Activated T-cell treated with anti-CD3 and anti-CD28 coated beads for 4 hours (primary cell): Measurements from ENCODE around the gene VAV1.

Source experiments
- DNase-seq: peaks from one replicate; pipeline ENCODE4 v3.0.0-alpha.2; 2020

VAV1 gene, protein sequence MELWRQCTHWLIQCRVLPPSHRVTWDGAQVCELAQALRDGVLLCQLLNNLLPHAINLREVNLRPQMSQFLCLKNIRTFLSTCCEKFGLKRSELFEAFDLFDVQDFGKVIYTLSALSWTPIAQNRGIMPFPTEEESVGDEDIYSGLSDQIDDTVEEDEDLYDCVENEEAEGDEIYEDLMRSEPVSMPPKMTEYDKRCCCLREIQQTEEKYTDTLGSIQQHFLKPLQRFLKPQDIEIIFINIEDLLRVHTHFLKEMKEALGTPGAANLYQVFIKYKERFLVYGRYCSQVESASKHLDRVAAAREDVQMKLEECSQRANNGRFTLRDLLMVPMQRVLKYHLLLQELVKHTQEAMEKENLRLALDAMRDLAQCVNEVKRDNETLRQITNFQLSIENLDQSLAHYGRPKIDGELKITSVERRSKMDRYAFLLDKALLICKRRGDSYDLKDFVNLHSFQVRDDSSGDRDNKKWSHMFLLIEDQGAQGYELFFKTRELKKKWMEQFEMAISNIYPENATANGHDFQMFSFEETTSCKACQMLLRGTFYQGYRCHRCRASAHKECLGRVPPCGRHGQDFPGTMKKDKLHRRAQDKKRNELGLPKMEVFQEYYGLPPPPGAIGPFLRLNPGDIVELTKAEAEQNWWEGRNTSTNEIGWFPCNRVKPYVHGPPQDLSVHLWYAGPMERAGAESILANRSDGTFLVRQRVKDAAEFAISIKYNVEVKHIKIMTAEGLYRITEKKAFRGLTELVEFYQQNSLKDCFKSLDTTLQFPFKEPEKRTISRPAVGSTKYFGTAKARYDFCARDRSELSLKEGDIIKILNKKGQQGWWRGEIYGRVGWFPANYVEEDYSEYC

GRCh38 chr19:6772028-6772865 lies at the start of gene VAV1:
Gene VAV1, plus strand, starts transcription at chr19:6772708. Its CDS starts 100 bp downstream, at chr19:6772808.
- DNase-seq: peak; percentile 78

DNA sequence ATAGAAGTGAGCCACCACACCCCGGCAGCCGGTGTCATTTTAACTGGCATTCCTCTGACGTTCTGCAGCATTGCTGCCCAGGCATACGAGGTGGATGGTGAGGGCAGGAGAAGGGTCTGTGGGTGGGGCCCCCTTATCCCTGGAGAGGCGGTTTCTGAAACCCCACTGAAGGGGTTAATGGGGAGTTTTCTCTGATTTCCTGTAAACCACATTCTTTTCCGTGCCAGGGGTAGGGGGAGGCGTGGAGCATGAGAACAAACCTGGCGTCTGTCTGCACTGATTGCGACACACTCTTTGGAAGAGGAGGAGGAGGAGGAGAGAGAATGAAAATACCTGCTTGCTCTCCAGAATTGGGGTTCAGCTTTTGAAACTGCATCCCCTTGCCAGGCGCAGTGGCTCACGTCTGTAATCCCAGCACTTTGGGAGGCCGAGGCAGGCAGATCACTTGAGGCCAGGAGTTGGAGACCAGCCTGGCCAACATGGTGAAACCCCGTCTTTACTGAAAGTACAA lies 49.3 kb upstream of the VAV1 start:
- DNase-seq: no peak

DNA sequence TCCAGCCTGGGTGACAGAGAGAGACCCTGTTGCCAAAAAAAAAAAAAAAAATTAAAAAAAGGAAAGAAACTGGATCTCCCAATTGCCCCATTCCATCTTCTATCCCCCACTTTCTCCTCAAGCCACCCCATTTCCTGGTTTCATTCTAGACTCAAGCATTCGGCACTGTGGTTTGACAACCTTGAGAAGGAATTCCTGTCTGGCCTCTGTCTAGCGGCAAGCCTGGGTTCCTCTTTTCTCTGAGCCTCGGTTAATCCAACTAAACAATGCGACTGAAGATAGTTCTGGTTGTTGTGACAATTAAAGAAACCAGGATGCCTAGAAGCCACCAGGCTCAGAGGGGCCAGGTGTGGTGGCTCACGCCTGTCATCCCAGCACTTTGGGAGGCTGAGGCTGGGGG lies 48.8 kb upstream of the VAV1 start:
- DNase-seq: no peak

- DNase-seq: no peak
These were observed 47.6 kb upstream of the VAV1 start for GRCh38 chr19:6724631-6725492.

- DNase-seq: no peak
These were observed 46.8 kb upstream of the VAV1 start for GRCh38 chr19:6725513-6726231.

- no peak for DNase-seq
These were observed 44.2 kb upstream of the VAV1 start for GRCh38 chr19:6728346-6728745.

- DNase-seq: no peak
These were observed 42.8 kb upstream of the VAV1 start for GRCh38 chr19:6729573-6730152.

GRCh38 chr19:6730153-6730804 lies 42.2 kb upstream of the VAV1 start:
- DNase-seq: peak; percentile 33

GRCh38 chr19:6730941-6731670 lies 41.4 kb upstream of the VAV1 start:
- DNase-seq: no peak

DNA sequence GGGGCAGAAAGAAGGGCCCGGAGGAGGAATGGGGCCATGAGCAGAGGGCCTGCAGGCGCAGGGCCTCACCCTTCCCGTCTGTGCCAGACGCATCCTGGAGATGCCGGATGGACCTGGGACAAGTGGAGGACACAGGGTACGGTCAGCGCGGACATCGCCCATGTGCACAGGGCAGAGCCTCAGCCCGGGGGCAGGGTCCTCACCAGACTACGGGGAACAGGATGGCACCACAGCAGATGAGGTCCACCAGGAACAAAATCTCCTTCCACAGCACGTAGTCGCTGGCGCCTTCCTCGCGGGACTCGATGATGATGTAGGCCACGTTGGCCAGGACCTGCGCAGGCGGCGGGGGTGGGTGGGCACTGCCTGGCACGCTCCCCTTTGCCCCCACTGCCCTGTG lies 40.7 kb upstream of the VAV1 start:
- no peak for DNase-seq

- DNase-seq: no peak
These were observed 39.6 kb upstream of the VAV1 start for GRCh38 chr19:6732803-6733337.

DNA sequence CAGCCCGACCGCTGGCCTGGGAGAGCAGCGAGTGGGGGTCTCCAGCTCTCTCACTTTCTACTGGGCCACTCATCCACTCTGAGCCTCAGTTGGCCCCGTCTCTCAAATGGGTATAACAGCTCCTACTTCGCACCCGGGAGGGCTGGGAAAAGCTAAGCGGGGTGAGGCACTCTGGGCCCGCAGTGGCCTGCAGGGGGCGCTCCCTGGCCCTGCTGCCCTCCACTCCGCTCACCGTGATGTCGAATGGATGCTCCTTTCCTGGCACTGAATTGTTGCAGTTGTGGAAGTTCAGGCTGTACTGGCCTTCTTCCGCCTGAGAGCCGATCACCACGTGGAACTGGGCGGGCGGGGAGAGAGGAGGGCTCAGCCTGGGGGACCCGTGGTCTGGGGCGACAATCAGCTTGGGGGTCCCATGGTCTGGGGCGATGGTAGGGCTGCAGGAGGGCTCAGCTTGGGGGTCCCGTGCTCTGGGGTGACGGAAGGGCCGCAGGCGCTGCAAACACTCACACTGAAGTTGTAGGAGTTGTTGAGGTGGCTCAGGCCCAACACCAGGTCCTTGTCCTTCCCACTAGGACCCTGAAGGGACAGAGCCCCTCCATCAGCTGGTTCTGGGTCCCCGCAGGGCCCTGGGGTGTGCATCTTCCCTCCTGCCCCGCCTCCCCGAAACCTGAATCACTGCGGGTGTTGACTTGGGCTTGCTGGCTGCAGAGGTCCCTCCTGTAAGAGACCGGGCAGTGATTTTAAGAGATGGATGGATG lies 39.0 kb upstream of the VAV1 start:
- DNase-seq: no peak

DNA sequence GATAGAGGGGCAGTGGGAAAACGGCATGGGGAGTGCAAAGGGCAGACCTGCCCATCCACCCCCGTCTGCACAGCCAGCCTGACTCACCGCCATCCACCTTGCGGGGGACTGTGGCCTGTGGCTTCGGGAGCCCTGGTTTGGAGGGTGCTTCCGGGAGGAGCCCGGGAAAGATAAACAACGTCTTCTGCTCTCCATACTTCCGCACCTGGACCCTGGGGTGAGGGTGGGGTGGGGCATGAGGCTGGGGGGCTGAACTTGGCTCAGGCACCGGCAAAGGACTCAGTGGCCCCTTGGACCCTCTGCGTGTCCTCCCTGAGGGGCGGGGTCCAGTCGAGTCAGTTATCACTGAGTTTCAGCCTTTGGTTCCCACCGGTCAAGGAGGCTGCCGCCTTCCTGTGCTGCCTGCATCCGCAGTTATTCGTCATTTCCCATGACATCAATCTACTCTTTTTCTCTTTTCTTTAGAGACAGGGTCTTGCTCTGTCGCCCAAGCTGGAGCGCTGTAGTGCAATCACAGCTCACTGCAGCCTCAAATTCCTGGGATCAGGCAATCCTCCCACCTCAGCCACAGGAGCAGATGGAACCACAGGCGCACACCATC lies 38.3 kb upstream of the VAV1 start:
- DNase-seq: no peak

- no peak for DNase-seq
These were observed 37.2 kb upstream of the VAV1 start for GRCh38 chr19:6735181-6735911.

DNA sequence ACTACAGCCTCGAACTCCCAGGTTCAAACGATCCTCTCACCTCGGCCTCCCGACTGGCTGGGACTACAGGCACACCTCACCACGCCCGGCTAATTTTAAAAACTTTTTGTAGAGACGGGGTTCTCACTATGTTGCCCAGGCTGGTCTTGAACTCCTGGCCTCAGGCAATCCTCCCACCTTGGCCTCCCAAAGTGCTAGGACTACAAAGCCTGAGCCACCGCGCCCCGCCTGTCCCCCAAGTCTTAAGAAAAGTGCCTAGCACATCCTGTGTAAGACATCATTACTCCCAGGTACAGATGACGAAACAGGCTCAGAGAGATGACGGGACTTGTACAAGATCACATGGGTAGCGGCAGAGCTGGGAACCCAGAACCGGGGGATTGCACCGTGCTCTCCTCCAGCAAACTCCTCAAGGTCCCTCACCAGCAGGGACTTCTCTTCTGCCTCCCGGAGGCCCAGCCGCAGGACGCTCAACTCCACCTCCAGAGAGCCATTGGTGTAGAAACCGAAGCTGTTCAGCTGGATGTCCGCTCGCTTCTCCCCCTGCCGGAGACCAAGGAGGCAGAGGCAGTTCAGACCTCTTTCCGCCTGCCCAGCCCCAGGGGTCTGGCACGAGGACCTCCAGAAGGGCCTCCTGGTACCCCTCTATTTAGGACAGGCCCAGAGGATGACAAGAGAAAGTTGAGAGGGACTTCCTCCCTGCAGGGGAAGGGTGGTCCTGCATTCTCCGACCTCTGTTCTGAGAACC lies 36.2 kb upstream of the VAV1 start:
- DNase-seq: peak; percentile 52

DNA sequence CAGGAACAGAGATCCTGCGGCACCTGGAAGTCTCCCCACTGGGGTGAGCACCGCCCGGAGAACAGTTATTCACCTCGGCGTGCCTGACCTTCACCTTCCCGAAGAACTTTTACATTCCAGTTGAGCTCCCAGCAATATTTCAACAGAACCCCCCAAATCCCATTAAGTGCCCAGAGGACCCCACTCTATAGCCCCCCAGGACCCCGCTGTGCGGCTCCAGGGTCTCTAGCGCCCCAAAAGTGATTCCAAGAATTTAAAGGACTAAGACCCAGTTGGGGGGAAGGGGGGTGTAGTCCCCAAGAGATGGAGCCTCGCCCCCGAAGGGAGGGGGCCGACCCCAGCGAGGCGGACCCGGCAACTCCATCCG lies 35.6 kb upstream of the VAV1 start:
- DNase-seq: no peak
